ENCODE measurements around the gene EBPL. TPM values are rescaled to one million over a fixed set of nuclear protein-coding genes. Genes with fewer than 3 reads are reported as not detected.
"Not testable (repeated sequence)": the region's sequence is repeated elsewhere in the genome, so short reads cannot be mapped to it uniquely, and the experiment has no call there.

Gene EBPL
- total RNA-seq, 4 donors from 2014 or later: 37.6 to 81.7 (median 45.0) TPM

- H3K27me3 ChIP-seq: no peaks in the 10 kb centered on the region
- 88 to 100% methylated on average over 1 to 3 of the region's 3 CpGs for whole genome bisulfite sequencing, 2 donors (ENCODE audit: low coverage in 1 of 2)
- TF ChIP-seq EP300 (IDR thresholded peaks at IDR 0.05): no peak
- TF ChIP-seq POLR2A (IDR thresholded peaks at IDR 0.05): no peak
- TF ChIP-seq POLR2AphosphoS5 (IDR thresholded peaks at IDR 0.05): no peak
- TF ChIP-seq, protein P1, sequence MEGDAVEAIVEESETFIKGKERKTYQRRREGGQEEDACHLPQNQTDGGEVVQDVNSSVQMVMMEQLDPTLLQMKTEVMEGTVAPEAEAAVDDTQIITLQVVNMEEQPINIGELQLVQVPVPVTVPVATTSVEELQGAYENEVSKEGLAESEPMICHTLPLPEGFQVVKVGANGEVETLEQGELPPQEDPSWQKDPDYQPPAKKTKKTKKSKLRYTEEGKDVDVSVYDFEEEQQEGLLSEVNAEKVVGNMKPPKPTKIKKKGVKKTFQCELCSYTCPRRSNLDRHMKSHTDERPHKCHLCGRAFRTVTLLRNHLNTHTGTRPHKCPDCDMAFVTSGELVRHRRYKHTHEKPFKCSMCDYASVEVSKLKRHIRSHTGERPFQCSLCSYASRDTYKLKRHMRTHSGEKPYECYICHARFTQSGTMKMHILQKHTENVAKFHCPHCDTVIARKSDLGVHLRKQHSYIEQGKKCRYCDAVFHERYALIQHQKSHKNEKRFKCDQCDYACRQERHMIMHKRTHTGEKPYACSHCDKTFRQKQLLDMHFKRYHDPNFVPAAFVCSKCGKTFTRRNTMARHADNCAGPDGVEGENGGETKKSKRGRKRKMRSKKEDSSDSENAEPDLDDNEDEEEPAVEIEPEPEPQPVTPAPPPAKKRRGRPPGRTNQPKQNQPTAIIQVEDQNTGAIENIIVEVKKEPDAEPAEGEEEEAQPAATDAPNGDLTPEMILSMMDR (IDR thresholded peaks at IDR 0.05): no peak
- H3K36me3 ChIP-seq: no peaks in the 10 kb centered on the region
- peak overlapping the region in 1 of 4 donors; percentile 24 for H3K27ac ChIP-seq
- peaks cover 0 to 8% (median 0%) of the 10 kb centered on the region in 3 donors for H3K9me3 ChIP-seq
- H3K4me3 ChIP-seq: no peak overlapping the region
- H3K4me1 ChIP-seq: peaks cover 0 to 8% (median 0%) of the 10 kb centered on the region in 3 donors
- no peak for ATAC-seq
Observed at GRCh38 chr13:49616676-49617065, 74.6 kb downstream of the EBPL start.

DNA sequence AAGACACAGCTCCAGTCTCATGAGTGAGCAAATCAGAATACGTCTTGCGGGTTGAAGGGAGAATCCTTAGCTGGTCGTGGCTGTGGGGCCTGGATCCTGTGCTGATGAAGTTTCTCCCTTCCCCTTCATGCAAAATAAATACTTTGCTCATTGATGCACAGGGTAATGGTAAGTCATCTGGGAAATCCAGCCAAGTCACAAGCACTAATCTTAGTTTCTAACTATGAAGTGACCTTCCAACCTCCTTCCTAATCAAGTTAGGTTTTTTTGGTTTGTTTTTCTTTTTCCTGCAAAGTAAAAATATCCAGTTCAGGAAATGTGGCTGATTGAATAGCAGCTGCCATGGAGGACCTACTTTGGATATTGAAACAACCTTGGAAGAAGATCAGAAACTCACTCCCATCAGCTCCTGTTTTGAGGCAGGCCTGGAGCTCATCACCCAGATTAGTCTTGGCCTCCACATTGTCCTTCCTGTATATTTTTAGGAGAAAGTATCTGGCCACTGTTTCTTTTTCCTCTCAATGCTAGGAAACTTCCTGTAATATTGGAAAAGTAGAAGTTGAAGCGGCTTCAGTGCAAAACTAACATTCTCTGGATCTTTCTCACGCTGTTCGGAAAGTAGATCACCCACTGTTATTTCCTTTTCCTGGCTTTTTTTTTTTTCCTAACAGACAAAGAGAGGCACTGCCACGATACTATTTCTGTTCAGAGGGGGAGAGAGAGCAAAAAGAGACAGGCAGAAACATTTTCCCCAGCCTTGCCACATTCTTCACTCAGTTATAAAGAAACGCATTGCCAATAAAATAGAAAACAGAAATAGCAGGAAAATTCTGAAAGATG is 75.2 kb downstream of the EBPL start:
- Histone ChIP-seq H3K27me3 (no peaks in the 10 kb centered on the region), H3K36me3 (no peaks in the 10 kb centered on the region), H3K27ac (peak overlapping the region in 3 of 4 donors; percentile 20 to 55 (median 39)), H3K4me1 (peaks cover 0 to 8% (median 0%) of the 10 kb centered on the region in 3 donors), H3K9me3 (peaks cover 0 to 11% (median 0%) of the 10 kb centered on the region in 3 donors), H3K4me3 (no peak overlapping the region)
- no peak for ATAC-seq
- 36 to 45% methylated on average over 5 to 8 of the region's 8 CpGs for WGBS, 2 donors (ENCODE audit: low coverage in 1 of 2)
- no peak for TF ChIP-seq POLR2A (IDR thresholded peaks at IDR 0.05)
- no peak for TF ChIP-seq POLR2AphosphoS5 (IDR thresholded peaks at IDR 0.05)
- TF ChIP-seq, protein P1 (IDR thresholded peaks at IDR 0.05): no peak
- TF ChIP-seq EP300 (IDR thresholded peaks at IDR 0.05): no peak

- H3K36me3 ChIP-seq, ATAC-seq, H3K4me1 ChIP-seq, H3K4me3 ChIP-seq, H3K27me3 ChIP-seq, H3K27ac ChIP-seq: not testable (repeated sequence)
- H3K9me3 ChIP-seq: peaks cover 0 to 11% (median 0%) of the 10 kb centered on the region in 3 donors
- WGBS, 2 donors (ENCODE audit: low coverage in 1 of 2): 93% methylated on average over 2 of the region's 3 CpGs; no CpG with 5 or more reads in 1 of the 2 donors
Observed at GRCh38 chr13:49612042-49612441, 79.2 kb downstream of the EBPL start.

Other genes with a start within 250 kb of the EBPL start
- 100 to 1,000 TPM in 3 of 4 donors, 10 to 100 TPM in 1; 84.2 to 131 (median 114) TPM for gene CAB39L, start 247.4 kb downstream of the EBPL start, total RNA-seq
- 10 to 100 TPM in 3 of 4 donors, 1 to 10 TPM in 1; 10.0 to 13.4 (median 10.6) TPM for gene SETDB2, start 247.2 kb downstream of the EBPL start, total RNA-seq
- 10 to 100 TPM; 33.1 to 42.7 (median 38.7) TPM for gene PHF11, start 195.5 kb downstream of the EBPL start, total RNA-seq
- 10 to 100 TPM; 13.2 to 29.1 (median 20.1) TPM for gene RCBTB1, start 105.9 kb downstream of the EBPL start, total RNA-seq
- gene ARL11, start 63.0 kb downstream of the EBPL start, total RNA-seq: under 1 TPM; 0.15 to 0.94 (median 0.68) TPM
- gene KPNA3, start 101.2 kb upstream of the EBPL start, total RNA-seq: 10 to 100 TPM; 41.2 to 67.5 (median 55.8) TPM
- gene SPRYD7, start 244.9 kb upstream of the EBPL start, total RNA-seq: 10 to 100 TPM in 3 of 4 donors, 1 to 10 TPM in 1; 8.6 to 16.5 (median 15.1) TPM

Data from gastroesophageal sphincter (tissue), 4 donors.